IMR-90 (cell line): ENCODE results near the gene ACSS1.

Source experiments
- BHLHE40 ChIP-seq: fragments of 150-350 bp; IDR thresholded peaks from 2 replicates; pipeline ENCODE4 v1.6.1; 2016; ENCODE audit warnings: mild to moderate bottlenecking, low read depth, low read length
- CEBPB ChIP-seq: IDR thresholded peaks from 2 replicates; pipeline ENCODE4 v1.6.1; 2012; ENCODE audit warnings: low read depth, low read length, improper control_type of control experiment
- CHD1 ChIP-seq: IDR thresholded peaks from 2 replicates; pipeline ENCODE4 v1.6.1; 2012; ENCODE audit warnings: low read depth, low read length, improper control_type of control experiment
- MAFK ChIP-seq: IDR thresholded peaks from 2 replicates; pipeline ENCODE4 v1.6.1; 2012; ENCODE audit warnings: low read depth, low read length, improper control_type of control experiment
- MXI1 ChIP-seq: IDR thresholded peaks from 2 replicates; pipeline ENCODE4 v1.6.1; 2012; ENCODE audit warnings: low read depth, mild to moderate bottlenecking, low read length, moderate library complexity, borderline replicate concordance
- NFE2L2 ChIP-seq: fragments of 150-350 bp; IDR thresholded peaks from 2 replicates; pipeline ENCODE4 v1.6.1; 2016; ENCODE audit warnings: low read depth, mild to moderate bottlenecking, low read length
- POLR2A ChIP-seq: IDR thresholded peaks from 2 replicates; pipeline ENCODE4 v1.6.1; 2012; ENCODE audit warnings: mild to moderate bottlenecking, low read depth, low read length
- RAD21 ChIP-seq: IDR thresholded peaks from 2 replicates; pipeline ENCODE4 v1.6.1; 2012; ENCODE audit warnings: low read length, improper control_type of control experiment
- RCOR1 ChIP-seq: IDR thresholded peaks from 2 replicates; pipeline ENCODE4 v1.6.1; 2012; ENCODE audit warnings: mild to moderate bottlenecking, low read length, improper control_type of control experiment; ENCODE audit not compliant: insufficient replicate concordance
- RFX5 ChIP-seq: IDR thresholded peaks from 2 replicates; pipeline ENCODE4 v1.8.0; 2012; ENCODE audit warnings: low read depth, mild to moderate bottlenecking, low read length, moderate library complexity
- SMC3 ChIP-seq: fragments of 150-350 bp; IDR thresholded peaks from 2 replicates; pipeline ENCODE4 v1.6.1; 2016; ENCODE audit warnings: low read depth, mild to moderate bottlenecking, antibody characterized with exemption, low read length, moderate library complexity
- TF ChIP-seq, protein P1 (sequence below): conservative IDR thresholded peaks from 2 replicates; pipeline ENCODE4 v1.5.1; 2012; ENCODE audit warnings: mild to moderate bottlenecking, low read depth, low read length, improper control_type of control experiment
- TF ChIP-seq, protein P2 (sequence below): fragments of 150-350 bp; IDR thresholded peaks from 2 replicates; pipeline ENCODE4 v1.6.1; 2016; ENCODE audit warnings: low read depth, mild to moderate bottlenecking, low read length, moderate library complexity, borderline replicate concordance
- TF ChIP-seq, protein P3 (sequence below): fragments of 150-350 bp; IDR thresholded peaks from 2 replicates; pipeline ENCODE4 v1.6.1; 2017; ENCODE audit warnings: mild to moderate bottlenecking, antibody characterized with exemption, low read length, low read depth

DNA sequence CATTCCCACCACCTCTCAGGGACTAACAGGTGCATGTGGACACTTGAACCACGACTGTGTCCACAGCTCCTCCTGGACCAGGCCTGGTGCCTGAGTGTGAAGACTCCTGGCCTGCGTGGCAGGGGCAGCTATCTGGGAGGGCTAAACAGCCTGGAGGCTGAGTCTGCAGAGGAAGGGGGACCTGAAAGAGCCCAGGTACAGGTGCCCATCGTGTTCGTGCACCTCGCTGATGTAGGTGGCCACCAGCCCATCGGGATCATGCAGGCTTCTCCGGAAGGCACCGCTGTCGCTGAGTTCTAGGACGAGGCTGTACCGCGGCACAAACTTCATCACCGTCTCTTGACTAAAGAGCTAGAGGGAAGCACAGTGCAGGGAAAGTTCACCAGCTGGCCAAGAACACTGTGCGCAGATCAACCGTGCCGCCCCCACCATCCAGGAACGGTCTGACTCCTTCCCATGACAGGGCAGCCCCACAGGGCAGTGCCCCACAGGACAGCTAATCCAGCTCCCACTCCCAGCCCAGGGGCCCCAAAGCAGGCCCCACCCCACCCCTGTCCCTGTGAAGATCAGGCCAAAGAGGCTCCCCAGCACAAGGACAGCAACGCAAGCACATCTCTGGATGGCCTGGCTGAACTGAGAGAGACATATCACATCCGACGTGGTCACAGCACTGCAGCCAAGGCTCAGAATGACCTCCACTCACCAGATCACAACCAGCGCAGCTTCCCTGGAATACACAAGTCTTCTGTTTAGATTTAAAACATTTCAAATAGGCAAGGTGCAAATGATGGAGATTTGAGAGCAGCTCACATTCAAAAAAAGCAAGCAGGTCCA is 94.0 kb downstream of the ACSS1 start:
- no peak for TF ChIP-seq POLR2A
- no peak for TF ChIP-seq RFX5
- TF ChIP-seq, protein P1, sequence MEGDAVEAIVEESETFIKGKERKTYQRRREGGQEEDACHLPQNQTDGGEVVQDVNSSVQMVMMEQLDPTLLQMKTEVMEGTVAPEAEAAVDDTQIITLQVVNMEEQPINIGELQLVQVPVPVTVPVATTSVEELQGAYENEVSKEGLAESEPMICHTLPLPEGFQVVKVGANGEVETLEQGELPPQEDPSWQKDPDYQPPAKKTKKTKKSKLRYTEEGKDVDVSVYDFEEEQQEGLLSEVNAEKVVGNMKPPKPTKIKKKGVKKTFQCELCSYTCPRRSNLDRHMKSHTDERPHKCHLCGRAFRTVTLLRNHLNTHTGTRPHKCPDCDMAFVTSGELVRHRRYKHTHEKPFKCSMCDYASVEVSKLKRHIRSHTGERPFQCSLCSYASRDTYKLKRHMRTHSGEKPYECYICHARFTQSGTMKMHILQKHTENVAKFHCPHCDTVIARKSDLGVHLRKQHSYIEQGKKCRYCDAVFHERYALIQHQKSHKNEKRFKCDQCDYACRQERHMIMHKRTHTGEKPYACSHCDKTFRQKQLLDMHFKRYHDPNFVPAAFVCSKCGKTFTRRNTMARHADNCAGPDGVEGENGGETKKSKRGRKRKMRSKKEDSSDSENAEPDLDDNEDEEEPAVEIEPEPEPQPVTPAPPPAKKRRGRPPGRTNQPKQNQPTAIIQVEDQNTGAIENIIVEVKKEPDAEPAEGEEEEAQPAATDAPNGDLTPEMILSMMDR: no peak
- TF ChIP-seq SMC3: no peak
- TF ChIP-seq, protein P2, sequence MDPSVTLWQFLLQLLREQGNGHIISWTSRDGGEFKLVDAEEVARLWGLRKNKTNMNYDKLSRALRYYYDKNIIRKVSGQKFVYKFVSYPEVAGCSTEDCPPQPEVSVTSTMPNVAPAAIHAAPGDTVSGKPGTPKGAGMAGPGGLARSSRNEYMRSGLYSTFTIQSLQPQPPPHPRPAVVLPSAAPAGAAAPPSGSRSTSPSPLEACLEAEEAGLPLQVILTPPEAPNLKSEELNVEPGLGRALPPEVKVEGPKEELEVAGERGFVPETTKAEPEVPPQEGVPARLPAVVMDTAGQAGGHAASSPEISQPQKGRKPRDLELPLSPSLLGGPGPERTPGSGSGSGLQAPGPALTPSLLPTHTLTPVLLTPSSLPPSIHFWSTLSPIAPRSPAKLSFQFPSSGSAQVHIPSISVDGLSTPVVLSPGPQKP: no peak
- no peak for TF ChIP-seq CEBPB
- no peak for TF ChIP-seq RAD21
- no peak for TF ChIP-seq MAFK
- TF ChIP-seq, protein P3, sequence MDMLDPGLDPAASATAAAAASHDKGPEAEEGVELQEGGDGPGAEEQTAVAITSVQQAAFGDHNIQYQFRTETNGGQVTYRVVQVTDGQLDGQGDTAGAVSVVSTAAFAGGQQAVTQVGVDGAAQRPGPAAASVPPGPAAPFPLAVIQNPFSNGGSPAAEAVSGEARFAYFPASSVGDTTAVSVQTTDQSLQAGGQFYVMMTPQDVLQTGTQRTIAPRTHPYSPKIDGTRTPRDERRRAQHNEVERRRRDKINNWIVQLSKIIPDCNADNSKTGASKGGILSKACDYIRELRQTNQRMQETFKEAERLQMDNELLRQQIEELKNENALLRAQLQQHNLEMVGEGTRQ: no peak
- TF ChIP-seq RCOR1: no peak
- no peak for TF ChIP-seq MXI1
- no peak for TF ChIP-seq BHLHE40
- TF ChIP-seq NFE2L2: no peak
- TF ChIP-seq CHD1: no peak
